BLaER1 treated with 17β-estradiol and CSF1 and Interleukin-3, amounts not matched to agents 10 nM and 100 nM (cell line): ENCODE data around the gene COL4A1.

ENCODE experiments used
- H3K27ac ChIP-seq, 11 experiments: shearing (Covaris generic); formaldehyde crosslinking; 2 replicates each; pipeline ENCODE4 v1.8.1; 2022
- H3K27me3 ChIP-seq, 11 experiments: shearing (Covaris generic); formaldehyde crosslinking; 2 replicates each; pipeline ENCODE4 v1.8.1; 2022
- H3K36me3 ChIP-seq, 11 experiments: shearing (Covaris generic); formaldehyde crosslinking; 2 replicates each; pipeline ENCODE4 v1.8.1; 2022
- H3K4me1 ChIP-seq, 10 experiments: shearing (Covaris generic); formaldehyde crosslinking; 2 replicates each; pipeline ENCODE4 v1.8.1; 2022
- H3K4me2 ChIP-seq, 11 experiments: shearing (Covaris generic); formaldehyde crosslinking; 2 replicates each; pipeline ENCODE4 v1.8.1; 2022
- H3K4me3 ChIP-seq, 10 experiments: shearing (Covaris generic); formaldehyde crosslinking; 2 replicates each; pipeline ENCODE4 v1.8.1; 2022
- H3K9ac ChIP-seq, 11 experiments: shearing (Covaris generic); formaldehyde crosslinking; 2 replicates each; pipeline ENCODE4 v1.8.1; 2022
- H3K9me3 ChIP-seq, 11 experiments: shearing (Covaris generic); formaldehyde crosslinking; replicated peaks in 1 of 11; 2 replicates each; pipeline ENCODE4 v1.8.1; 2022
- H4K20me1 ChIP-seq, 11 experiments: shearing (Covaris generic); formaldehyde crosslinking; 2 replicates each; pipeline ENCODE4 v1.8.1; 2022
- Cebpa-rat ChIP-seq, 11 experiments: shearing (Covaris generic); IDR thresholded peaks; 2 replicates each; pipeline ENCODE4 v1.8.1; 2022

Gene COL4A1

DNA sequence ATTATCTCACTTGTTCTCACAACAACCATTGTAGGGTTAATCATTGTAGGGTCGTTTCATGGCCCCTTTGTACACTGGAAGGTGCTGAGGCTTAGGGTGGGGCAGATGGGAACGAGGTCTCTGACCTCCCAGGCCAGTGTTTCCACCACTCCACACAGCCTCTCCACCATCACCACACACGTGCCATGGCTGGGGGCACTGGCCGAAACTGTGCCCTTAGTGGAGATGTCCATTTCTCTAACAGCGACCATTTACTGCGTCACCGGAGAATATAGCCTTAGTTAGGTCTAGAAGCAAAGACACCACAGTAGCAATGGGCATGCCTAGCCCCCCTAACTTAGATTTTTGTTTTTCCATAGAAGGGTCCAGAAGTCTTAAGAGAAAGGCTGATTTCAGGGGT lies 36.5 kb downstream of the COL4A1 start:
- no peak overlapping the region for H3K4me3 ChIP-seq
- H4K20me1 ChIP-seq = no peaks in the 10 kb centered on the region
- H3K9me3 ChIP-seq = no peaks in the 10 kb centered on the region
- H3K9ac ChIP-seq = no peak overlapping the region
- no peak overlapping the region for H3K27ac ChIP-seq
- no peaks in the 10 kb centered on the region for H3K27me3 ChIP-seq
- H3K4me2 ChIP-seq = no peak overlapping the region
- TF ChIP-seq Cebpa-rat (IDR thresholded peaks at IDR 0.05) = no peak
- no peaks in the 10 kb centered on the region for H3K36me3 ChIP-seq
- peaks cover 0 to 2% (median 0%) of the 10 kb centered on the region in 10 experiments; a peak in 4 of 20 replicates for H3K4me1 ChIP-seq

DNA sequence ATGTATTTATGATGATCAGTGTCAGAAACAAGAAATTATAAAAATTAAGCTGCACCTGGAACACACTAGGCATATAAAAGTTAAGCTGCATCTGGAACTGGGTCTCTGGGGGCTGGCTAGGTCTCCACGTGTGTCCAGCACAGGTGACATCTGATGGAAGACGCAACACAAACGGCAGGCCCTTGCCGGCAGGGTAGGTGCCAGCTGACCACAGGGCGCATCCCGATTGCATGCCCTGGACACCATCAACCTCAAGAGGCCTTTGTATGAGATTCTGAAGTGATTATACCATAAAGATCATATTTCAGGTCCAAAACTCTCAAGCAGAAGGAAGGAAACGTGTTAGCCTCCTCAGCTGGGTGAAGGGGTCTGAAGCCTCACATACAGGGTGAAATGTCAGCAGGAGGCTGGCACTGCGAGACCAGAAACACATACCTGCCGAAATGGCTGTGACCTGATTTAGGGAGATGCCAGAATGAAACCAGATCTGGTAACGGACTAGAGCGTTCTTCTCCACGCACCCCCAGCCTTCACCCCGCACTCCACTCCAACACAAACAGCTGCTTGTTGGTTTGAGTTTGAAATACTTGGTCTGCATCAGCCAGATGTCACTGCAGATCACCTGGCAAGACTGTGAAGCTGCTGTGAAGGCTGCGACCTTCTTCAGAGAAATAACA lies 37.3 kb downstream of the COL4A1 start:
- TF ChIP-seq Cebpa-rat (IDR thresholded peaks at IDR 0.05) = no peak
- Histone ChIP-seq H3K4me3 (no peak overlapping the region), H3K9ac (no peak overlapping the region), H3K9me3 (no peaks in the 10 kb centered on the region), H3K27ac (no peak overlapping the region), H3K4me1 (peaks cover 0 to 10% (median 3%) of the 10 kb centered on the region in 10 experiments; a peak in 4 of 20 replicates), H3K4me2 (no peak overlapping the region), H4K20me1 (no peaks in the 10 kb centered on the region), H3K27me3 (no peaks in the 10 kb centered on the region), H3K36me3 (no peaks in the 10 kb centered on the region)

DNA sequence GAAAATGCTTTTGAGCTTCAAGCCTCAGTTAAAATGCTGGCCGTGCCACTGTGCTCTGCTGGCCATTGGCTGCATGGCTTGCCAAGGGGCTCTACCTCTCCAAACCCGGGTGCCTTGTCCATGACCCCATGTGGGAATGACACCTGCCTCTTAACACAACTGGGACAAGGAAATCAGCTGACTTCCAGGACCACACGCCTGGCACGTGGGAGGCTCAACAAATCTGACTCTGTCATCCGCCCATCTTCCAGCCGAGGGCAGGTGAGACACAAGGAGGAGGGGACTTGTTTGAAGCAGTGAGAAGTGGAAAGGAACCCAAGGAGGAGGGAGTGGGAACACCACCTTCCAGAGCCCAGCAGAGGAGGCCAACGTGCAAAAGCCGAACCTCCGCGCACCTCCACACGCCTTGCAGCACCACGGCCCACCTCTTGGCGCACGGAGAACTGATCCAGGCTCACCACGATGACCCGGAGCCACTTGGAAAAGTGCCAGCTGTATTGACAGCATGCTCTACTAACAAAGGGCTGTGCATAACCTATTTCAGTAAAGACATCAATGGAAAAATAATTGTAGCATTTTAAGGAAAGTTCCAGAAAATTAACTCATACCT lies 38.3 kb downstream of the COL4A1 start:
- Histone ChIP-seq H3K36me3 (no peaks in the 10 kb centered on the region), H3K9ac (no peak overlapping the region), H4K20me1 (no peaks in the 10 kb centered on the region), H3K4me1 (peaks cover 0 to 10% (median 3%) of the 10 kb centered on the region in 10 experiments; a peak in 4 of 20 replicates), H3K27ac (no peak overlapping the region), H3K9me3 (no peaks in the 10 kb centered on the region), H3K27me3 (no peaks in the 10 kb centered on the region), H3K4me2 (no peak overlapping the region), H3K4me3 (no peak overlapping the region)
- TF ChIP-seq Cebpa-rat (IDR thresholded peaks at IDR 0.05) = no peak

DNA sequence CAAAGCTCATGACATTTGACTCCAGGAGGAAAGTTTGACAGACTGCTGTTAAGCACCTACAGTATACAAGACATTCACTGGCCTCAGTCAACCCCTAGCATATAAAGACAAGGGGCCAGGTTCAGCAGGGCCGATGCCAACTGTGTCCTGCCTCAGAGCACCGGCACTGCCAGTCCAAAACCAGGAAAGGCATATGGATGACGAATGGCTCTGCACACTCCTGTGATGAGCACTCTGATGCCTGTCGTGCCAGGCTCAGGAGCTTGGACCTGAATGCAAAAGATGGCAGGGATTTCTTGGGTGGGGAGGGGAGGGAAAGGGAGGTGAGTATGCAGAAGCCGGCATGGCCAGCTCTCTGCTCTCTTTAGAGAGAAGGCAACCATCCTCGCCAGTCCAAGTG lies 38.9 kb downstream of the COL4A1 start:
- no peak overlapping the region for H3K9ac ChIP-seq
- no peaks in the 10 kb centered on the region for H4K20me1 ChIP-seq
- no peaks in the 10 kb centered on the region for H3K27me3 ChIP-seq
- TF ChIP-seq Cebpa-rat (IDR thresholded peaks at IDR 0.05) = no peak
- no peak overlapping the region for H3K27ac ChIP-seq
- no peaks in the 10 kb centered on the region for H3K36me3 ChIP-seq
- no peak overlapping the region for H3K4me3 ChIP-seq
- H3K4me2 ChIP-seq = no peak overlapping the region
- peaks cover 0 to 10% (median 3%) of the 10 kb centered on the region in 10 experiments; a peak in 4 of 20 replicates for H3K4me1 ChIP-seq
- H3K9me3 ChIP-seq = no peaks in the 10 kb centered on the region

DNA sequence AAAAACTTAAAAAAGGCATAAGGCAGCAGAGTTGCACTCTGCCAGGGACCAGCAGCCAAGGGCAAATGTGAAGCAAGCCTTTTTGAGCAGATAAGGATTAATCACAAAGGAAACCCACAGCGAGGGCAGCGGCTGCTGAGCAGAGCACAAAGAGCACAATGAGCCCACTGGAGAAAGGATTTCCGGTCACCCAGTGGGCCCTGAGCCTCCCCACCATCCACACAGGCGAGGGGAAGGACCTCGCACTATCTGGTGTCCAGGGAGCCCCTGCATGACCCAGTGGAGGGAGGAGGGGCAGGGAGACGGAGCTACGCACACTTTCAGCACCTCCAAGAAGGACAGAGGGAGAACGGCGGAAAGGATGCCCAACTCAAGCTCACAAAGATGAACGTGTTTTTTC lies 40.0 kb downstream of the COL4A1 start:
- Histone ChIP-seq H4K20me1 (no peaks in the 10 kb centered on the region), H3K4me3 (no peak overlapping the region), H3K4me2 (no peak overlapping the region), H3K9me3 (no peaks in the 10 kb centered on the region), H3K36me3 (no peaks in the 10 kb centered on the region), H3K27ac (no peak overlapping the region), H3K27me3 (no peaks in the 10 kb centered on the region), H3K9ac (no peak overlapping the region), H3K4me1 (peaks cover 3 to 18% (median 10%) of the 10 kb centered on the region in 10 experiments; a peak in 14 of 20 replicates)
- TF ChIP-seq Cebpa-rat (IDR thresholded peaks at IDR 0.05) = no peak

DNA sequence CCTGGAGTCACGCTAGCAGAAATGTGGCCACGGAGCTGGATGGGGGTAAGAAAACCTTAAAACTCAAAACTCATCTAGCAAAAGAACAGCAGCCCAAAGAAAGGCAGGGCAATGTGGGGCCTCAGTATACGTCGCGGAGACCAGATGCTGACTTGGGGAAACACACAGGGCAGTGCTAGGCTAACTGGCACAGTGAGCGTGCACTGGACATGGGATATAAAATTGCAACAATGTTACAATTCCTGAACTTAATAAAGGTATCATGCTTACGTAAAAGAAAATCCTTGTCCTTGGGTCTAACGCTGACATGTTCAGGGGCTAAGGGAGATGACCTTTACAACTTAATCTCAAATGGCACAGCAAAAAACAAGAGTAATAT lies 40.5 kb downstream of the COL4A1 start:
- Histone ChIP-seq H3K4me2 (no peak overlapping the region), H3K4me3 (no peak overlapping the region)

DNA sequence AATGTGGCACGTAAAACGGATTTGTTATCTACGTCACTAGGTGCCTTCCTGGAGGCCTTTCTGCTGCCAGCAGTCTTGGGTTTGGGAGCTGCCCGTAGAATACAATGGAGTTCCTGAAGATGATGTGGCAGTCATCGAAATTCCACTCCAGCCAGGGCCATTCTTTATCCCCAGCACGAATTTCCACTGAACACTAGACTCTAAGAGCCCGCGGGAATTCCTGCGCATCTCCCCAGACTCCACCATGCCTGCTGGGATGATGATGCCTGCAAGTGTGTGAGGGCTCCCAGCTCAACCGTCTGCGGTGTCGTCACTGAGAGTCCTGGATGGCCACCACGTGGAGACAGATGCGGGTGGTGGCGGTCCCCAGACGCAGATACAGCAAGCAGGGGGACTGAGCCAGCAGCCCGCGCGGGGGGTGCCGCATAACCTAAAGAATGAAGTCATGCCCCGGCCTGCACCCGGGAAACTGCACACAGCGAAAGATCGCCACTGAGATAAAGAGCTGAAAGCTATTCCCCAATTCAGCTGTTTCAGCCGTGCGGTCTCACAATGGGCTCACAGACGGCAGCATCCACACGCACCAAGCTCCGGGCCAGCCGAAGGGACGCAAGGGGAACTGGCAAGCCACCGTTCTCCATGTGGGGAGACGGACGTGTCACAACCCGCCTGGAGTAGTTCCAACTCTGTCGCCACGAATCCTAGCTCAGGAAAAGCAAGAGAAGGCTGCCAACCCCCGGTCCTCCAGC lies 41.1 kb downstream of the COL4A1 start:
- Histone ChIP-seq H3K4me1 (peaks cover 13 to 29% (median 21%) of the 10 kb centered on the region in 10 experiments), H3K9ac (no peak overlapping the region), H4K20me1 (no peaks in the 10 kb centered on the region), H3K9me3 (no peaks in the 10 kb centered on the region), H3K27ac (no peak overlapping the region), H3K4me2 (peak overlapping the region in 5 of 11 experiments; percentile 9 to 27 (median 18); a peak in 4 of 22 replicates), H3K36me3 (no peaks in the 10 kb centered on the region), H3K4me3 (no peak overlapping the region), H3K27me3 (no peaks in the 10 kb centered on the region)
- no peak for TF ChIP-seq Cebpa-rat (IDR thresholded peaks at IDR 0.05)

More for the DNA sequence above, 40.5 kb downstream of the COL4A1 start:
- no peaks in the 10 kb centered on the region for H3K9me3 ChIP-seq
- TF ChIP-seq Cebpa-rat (IDR thresholded peaks at IDR 0.05) = no peak
- H3K36me3 ChIP-seq = no peaks in the 10 kb centered on the region
- H4K20me1 ChIP-seq = no peaks in the 10 kb centered on the region
- peaks cover 7 to 23% (median 15%) of the 10 kb centered on the region in 10 experiments; a peak in 18 of 20 replicates for H3K4me1 ChIP-seq
- no peaks in the 10 kb centered on the region for H3K27me3 ChIP-seq
- H3K27ac ChIP-seq = no peak overlapping the region
- H3K9ac ChIP-seq = no peak overlapping the region

DNA sequence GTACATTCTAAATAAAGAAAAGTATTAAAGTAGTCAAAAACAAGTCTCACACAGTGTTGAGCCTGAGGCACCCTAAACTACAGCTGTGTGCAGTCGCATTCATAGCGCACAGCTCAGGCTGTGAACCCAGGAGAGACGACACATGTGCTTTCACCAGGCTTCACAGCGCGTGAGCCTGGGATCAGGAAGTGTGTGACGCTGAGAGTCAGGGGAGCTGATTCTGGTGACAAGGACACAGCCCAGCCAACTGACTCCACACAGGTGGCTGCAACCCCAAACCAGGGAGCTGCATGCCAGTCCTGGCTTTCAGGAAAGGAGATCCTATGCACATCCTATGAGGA lies 41.6 kb downstream of the COL4A1 start:
- peak overlapping the region in 5 of 11 experiments; percentile 9 to 27 (median 18); a peak in 4 of 22 replicates for H3K4me2 ChIP-seq
- H3K27me3 ChIP-seq = no peaks in the 10 kb centered on the region
- H3K4me1 ChIP-seq = peaks cover 14 to 34% (median 24%) of the 10 kb centered on the region in 10 experiments
- no peaks in the 10 kb centered on the region for H4K20me1 ChIP-seq
- H3K27ac ChIP-seq = no peak overlapping the region
- H3K36me3 ChIP-seq = no peaks in the 10 kb centered on the region
- no peak overlapping the region for H3K9ac ChIP-seq
- peaks cover 0 to 4% (median 1%) of the 10 kb centered on the region in 11 experiments; a peak in 8 of 22 replicates for H3K9me3 ChIP-seq
- H3K4me3 ChIP-seq = no peak overlapping the region
- no peak for TF ChIP-seq Cebpa-rat (IDR thresholded peaks at IDR 0.05)

DNA sequence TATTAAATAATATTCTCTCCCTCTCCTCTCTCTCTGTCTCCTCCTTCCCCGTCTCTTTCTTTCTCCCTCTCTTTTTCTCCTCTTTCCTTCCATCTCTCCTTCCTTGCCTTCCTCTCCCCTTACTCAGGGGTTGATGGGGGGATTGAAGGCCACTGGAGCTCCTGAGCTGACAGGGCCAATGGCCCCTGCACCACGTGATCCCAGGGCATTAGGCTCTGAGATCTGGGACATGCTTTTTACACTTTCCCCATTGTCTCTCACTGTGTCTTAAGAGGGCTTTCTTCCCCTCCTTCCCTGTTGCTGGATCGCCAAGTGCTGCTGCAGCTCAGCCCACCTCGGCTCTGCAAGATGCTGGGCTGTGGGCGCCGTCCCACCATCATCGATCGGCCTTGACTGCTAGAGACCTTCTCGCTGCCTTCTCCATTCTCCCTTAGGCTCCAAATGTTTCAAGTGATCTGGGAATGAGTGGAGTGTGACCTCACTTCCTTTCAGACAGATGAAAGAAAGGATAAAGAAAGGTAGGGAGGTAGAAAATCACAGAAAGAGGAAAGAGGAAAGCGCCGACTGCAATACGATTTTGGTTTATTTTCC lies 42.2 kb downstream of the COL4A1 start:
- Histone ChIP-seq H3K36me3 (no peaks in the 10 kb centered on the region), H3K9ac (no peak overlapping the region), H3K4me3 (no peak overlapping the region), H3K27me3 (no peaks in the 10 kb centered on the region), H4K20me1 (no peaks in the 10 kb centered on the region), H3K27ac (no peak overlapping the region), H3K4me2 (peak overlapping the region in 4 of 11 experiments; percentile 11 to 27 (median 16); a peak in 3 of 22 replicates), H3K4me1 (peaks cover 15 to 39% (median 28%) of the 10 kb centered on the region in 10 experiments), H3K9me3 (peaks cover 0 to 9% (median 5%) of the 10 kb centered on the region in 11 experiments; a peak in 9 of 22 replicates)
- TF ChIP-seq Cebpa-rat (IDR thresholded peaks at IDR 0.05) = no peak
